ENCODE data around the gene LHFPL6.

Gene LHFPL6

GRCh38 chr13:39335721-39336120, 267.3 kb downstream of the LHFPL6 start:
- no peak for DNase-seq (ENCODE audit: low read depth)
- no peak overlapping the region for H3K4me3 ChIP-seq (ENCODE audit: low read depth, low read length)
- no peak for TF ChIP-seq CTCF (IDR thresholded peaks at IDR 0.05; ENCODE audit: low read depth, low read length, missing control alignments)

GRCh38 chr13:39330504-39330903, 272.5 kb downstream of the LHFPL6 start:
- no peak overlapping the region for H3K4me3 ChIP-seq (ENCODE audit: low read depth, low read length)
- TF ChIP-seq CTCF (IDR thresholded peaks at IDR 0.05; ENCODE audit: low read depth, low read length, missing control alignments): no peak
- no peak for DNase-seq (ENCODE audit: low read depth)

- TF ChIP-seq CTCF (IDR thresholded peaks at IDR 0.05; ENCODE audit: low read depth, low read length, missing control alignments): no peak
- DNase-seq (ENCODE audit: low read depth): no peak
- no peak overlapping the region for H3K4me3 ChIP-seq (ENCODE audit: low read depth, low read length)
Measured at GRCh38 chr13:39329182-39329639, 273.8 kb downstream of the LHFPL6 start.

GRCh38 chr13:39327172-39327479, 275.9 kb downstream of the LHFPL6 start:
- no peak for DNase-seq (ENCODE audit: low read depth)
- no peak for TF ChIP-seq CTCF (IDR thresholded peaks at IDR 0.05; ENCODE audit: low read depth, low read length, missing control alignments)
- H3K4me3 ChIP-seq (ENCODE audit: low read depth, low read length): no peak overlapping the region

GRCh38 chr13:39326469-39327171, 276.4 kb downstream of the LHFPL6 start:
- DNase-seq (ENCODE audit: low read depth): no peak
- TF ChIP-seq CTCF (IDR thresholded peaks at IDR 0.05; ENCODE audit: low read depth, low read length, missing control alignments): no peak
- no peak overlapping the region for H3K4me3 ChIP-seq (ENCODE audit: low read depth, low read length)

- no peak for TF ChIP-seq CTCF (IDR thresholded peaks at IDR 0.05; ENCODE audit: low read depth, low read length, missing control alignments)
- no peak overlapping the region for H3K4me3 ChIP-seq (ENCODE audit: low read depth, low read length)
- DNase-seq (ENCODE audit: low read depth): no peak
Measured at GRCh38 chr13:39324806-39325311, 278.1 kb downstream of the LHFPL6 start.
